Daoy (cell line): Measurements from ENCODE around the gene KCNJ9. TPM values are rescaled to one million over a fixed set of nuclear protein-coding genes. Genes with fewer than 3 reads are reported as not detected.

Experiments used
- DNase-seq: peaks from one replicate; pipeline ENCODE4 v3.0.0-alpha.2; 2015; ENCODE audit warnings: low read depth
- total RNA-seq: library from RNA; depleted of rRNA; stranded (reverse); fragments of >200 nt; shearing (Covaris generic); gene quantifications from 2 replicates; pipeline ENCODE4 v1.2.3, GENCODE V29; 2014

The KCNJ9 gene
- total RNA-seq, 1 experiment from 2014 or later, result not detected

GRCh38 chr1:160087118-160087662 lies 5.9 kb downstream of the KCNJ9 start:
- no peak for DNase-seq

DNA sequence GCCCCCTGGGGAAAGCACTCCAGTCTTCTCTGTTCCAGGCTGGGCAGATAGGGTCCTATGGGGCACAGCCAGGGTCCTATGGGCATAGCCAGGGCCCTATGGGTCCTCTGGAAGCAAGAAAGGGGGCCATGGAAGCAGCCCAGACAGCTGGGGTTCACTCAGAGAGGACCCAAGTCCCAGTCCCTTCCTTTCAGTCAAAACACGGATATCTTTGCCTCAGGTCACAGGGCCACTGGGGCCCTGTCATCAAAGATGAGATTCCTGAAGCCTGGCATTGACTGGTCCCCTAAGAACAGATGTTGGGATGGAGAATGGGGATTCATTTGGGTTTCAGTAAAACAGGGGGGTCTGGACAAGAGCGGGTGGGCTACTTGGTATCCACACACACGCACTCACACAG lies 8.5 kb downstream of the KCNJ9 start:
- no peak for DNase-seq

- DNase-seq, result no peak
Observed at GRCh38 chr1:160090760-160091159, 9.4 kb downstream of the KCNJ9 start.

DNA sequence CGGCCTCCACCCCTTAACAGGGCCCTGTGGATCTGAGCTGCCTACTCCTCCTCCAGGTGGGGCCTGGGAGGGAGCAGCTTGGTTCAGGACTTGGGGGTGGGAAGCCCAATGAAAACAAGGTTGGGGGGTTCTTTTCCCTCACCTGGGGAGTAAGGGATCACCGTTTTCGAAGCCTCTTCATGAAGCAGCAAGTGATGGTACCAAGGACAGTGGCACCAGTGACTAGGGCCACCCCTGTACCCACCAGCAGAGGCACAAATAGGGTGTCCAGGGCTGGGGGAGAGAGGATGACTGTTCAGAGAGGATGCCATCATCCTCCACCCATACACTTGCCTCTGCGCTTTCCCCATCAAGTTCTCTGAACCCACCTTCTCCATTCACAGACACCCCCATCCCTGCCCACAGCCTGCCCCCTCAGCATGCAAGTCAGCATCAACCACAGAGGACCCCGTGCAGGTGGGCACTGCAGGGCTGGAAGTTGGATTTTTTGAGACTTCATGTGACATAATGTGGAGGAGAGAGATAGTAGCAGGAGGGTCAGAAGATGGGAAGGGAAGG lies 10.4 kb downstream of the KCNJ9 start:
- no peak for DNase-seq

- DNase-seq, result no peak
Observed at GRCh38 chr1:160092366-160093068, 11.2 kb downstream of the KCNJ9 start.

GRCh38 chr1:160093069-160093395 lies 11.7 kb downstream of the KCNJ9 start:
- DNase-seq, result no peak

DNA sequence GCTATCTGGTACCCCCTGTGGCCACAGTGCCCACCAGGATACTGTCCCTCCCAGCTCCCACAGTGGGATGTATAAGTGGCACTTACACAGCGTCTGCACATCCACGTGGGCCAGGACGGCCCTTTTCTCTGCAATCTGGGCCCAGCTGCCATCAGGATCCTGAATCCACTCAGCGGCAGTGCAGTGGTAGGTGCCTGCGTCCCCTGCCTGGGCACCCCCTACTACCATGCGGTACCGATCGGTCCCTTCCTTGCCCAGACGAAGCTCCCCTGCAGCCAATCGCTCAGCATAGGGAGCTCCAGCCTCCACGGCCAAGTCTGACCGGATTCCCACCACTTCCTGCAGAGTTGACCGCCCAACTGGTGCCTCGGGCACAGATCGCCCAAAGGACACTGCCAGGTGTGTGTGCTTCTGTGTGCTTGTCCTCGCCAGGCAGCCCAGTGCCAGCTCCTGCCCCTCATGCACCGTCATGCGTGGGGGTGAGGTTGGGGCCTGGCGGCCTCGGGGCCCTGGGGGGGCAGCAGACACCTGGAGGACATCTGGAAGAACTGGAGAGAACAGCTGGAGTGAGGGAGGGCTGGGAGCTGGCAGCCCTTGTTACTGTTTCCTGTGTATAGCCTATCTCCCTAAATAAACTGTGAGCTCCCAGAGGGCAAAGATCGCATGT lies 12.4 kb downstream of the KCNJ9 start:
- no peak for DNase-seq

GRCh38 chr1:160094291-160094625 lies 12.9 kb downstream of the KCNJ9 start:
- DNase-seq, result no peak

GRCh38 chr1:160094806-160095205 lies 13.5 kb downstream of the KCNJ9 start:
- DNase-seq, result no peak

DNA sequence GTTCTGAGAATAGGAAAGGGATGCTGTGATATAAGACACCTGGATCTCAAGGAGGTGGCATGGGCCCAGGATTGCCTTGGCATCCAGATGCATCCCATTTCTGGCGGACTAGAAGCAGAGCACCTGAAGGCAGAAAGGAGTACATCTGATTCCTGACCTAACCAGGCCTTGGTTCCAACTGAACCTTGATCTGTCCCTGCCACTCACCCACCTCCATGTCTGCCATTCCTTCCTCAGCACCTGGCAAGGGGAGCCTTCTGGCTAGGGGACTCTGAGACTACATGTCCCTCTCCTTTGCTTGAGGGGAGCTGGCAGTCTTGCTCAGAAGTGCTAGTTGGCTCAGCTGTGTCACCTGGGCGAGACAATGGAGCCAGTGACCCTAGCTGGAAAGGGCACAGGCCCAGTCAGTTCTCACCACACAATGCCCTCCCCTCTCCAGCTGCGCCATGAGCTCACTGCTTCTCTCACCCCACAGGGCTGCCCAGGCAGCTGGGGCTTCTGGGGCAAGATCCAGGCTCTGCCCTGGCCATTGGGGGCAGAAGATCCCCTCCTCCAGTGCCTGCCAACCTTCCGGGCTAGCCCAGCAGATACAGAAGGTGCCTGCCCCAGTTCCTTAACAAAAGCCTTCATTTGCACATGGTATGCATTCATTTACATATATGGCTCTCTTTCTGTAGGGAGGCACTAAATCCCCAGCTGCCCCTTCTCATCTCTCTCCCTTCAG lies 14.2 kb downstream of the KCNJ9 start:
- no peak for DNase-seq

DNA sequence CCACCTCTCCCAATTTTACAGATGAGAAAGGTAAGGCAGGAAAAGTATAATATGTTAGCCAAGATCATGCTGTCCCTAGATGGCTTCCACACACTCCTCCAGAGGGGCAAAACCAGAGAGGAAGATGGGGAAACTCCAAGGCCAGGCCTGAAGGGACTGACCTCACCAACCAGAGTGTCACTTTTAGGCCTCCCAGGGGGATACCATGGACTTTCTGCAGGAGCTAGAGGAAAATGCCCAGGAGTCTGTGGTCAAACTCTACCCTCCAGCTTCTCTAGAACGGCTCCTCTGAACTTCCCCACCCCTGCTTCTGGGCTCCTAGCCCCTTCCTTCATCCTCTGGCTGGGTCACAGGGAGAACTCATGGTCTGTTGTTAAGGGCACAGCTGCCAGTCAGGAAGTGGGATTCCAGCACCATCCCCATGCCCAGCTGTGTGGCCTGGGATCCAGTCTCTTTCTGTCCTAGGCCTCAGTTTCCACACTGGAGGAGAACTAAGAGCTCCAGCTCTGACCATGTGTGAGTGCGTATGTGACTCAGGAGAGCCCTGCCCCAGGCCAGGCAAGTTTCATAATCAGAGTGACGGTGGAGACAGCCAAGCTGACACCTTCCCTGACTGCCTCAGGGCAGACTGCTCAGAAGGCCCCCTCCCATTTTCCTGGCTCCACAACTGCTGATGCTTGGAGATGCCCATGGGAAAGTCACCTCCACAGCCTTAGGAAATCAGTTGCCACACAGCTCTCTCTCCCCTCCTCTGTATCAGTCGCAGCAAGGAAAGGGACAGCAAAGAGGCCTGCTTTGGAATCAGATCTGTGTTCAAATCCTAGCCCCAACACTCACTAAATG lies 15.2 kb downstream of the KCNJ9 start:
- no peak for DNase-seq

DNA sequence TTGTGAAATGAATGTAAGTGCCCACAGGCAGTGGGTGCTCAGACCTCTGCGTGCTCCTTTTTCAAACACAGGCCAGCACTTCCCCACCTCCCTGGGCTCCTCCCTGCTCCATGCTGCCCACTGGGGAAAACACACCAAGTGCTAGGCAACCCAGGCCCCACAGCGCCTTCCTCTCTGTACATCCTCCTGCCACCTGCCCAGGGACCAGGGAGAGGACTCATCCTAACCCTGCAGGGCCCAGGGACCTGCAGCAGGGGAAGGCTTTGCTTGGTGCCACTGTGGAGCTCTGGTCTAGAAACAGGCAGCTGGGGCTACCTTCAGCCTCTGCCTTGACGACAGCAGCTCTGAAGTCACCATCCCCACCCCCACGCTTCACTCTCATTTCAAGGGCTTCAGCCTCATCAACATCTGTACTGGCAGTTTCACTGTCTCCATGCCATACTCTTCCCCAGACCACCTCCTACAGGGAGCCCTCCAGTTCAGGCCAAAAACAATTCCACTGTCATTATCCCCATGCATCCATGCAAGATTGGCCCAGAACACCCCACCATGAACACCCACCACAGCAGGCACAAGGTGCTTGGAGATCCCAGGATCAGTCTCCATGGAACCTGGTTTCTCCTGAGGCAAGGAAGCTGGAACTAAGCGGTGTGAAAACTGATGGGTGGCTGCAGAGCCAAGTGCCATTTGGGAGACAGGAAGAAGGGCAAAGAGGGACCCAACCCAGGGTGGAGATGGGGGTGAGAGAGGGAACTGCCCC lies 16.0 kb downstream of the KCNJ9 start:
- DNase-seq, result no peak

- DNase-seq, result peak; percentile 86
Observed at GRCh38 chr1:160097911-160098851, 16.8 kb downstream of the KCNJ9 start, which contains the start of gene IGSF8. IGSF8 (minus strand) TSS chr1:160098619; CDS start chr1:160098472, 147 bp downstream.

DNA sequence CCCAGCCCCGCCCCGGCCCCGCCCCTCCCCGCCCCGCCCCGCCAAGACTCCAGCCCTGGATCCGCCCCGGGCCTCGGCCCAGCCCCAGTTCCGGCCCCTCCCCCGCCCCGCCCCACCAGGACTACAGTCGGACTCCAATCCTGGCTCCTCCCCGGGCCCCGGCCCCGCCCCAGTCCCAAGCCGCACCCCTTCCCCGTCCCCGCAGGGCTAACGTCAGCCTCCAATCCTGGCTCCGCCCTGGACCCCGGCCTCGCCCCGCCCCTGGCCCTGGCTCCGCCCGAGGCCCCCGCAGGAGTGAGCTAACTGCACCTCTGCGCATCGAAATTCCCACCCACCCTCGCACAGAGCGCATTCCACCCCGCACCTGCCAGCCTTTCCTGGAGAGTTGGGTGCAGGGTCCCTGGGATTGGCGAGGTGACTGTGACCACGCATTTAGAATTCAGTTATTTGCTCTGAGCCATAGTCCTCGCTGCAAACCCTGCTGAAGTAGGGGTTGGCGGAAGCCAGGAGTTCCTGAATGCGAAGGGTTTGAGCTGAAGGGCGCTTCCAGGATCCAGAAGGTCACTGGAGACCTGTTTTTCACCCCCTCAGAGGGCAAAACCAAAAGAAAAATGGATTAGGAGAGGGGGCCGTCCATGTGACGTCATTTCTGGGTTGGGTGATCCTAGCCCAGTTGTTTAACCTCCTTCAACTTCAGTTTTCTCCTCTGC lies 17.7 kb downstream of the KCNJ9 start:
- DNase-seq, result peak; percentile 95

GRCh38 chr1:160099716-160100375 lies 18.5 kb downstream of the KCNJ9 start:
- no peak for DNase-seq

- DNase-seq, result peak; percentile 71
Observed at GRCh38 chr1:160101037-160101716, 19.8 kb downstream of the KCNJ9 start.

DNA sequence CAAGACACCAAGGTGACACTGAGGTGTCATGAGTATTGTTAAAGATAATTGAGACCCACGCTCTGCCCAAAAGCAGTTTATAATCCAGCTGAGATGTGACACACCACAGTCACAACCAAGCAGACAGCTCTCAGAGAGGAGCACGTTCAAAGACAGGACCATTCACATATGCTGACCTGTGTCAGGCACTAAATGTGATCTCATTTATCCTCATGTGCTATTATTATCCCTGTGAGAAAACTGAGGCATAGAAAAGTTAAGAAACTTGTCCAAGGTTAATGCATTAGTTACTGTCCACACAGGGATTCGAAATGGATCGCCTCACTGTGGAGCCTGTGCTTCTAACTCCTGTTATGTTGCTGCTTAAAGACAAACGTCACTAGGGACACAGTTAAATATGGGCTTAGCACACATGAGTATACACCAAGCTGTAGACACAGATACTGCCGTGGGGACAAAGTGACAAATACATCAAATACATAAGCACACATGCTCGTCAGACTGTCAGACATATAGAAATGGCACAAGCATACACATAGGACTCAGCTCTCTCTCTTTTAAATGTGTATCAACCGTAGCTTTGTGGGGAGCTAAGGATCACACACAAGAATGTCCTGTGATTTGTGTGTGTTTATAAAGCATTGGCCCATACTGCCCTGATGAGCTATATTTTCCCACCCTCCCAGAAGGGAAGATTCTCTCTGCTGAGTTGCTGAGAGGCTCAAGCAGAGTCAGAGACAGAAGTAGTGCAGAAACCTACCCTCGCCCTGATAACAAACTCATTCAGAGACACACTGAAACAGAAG lies 20.6 kb downstream of the KCNJ9 start:
- no peak for DNase-seq
